Skeletal muscle tissue (tissue), 4 donors: ENCODE results near the gene HNRNPR. TPM values are rescaled to one million over a fixed set of nuclear protein-coding genes. Genes with fewer than 3 reads are reported as not detected.

Source experiments
- H3K27ac ChIP-seq: one replicate; pipeline ENCODE4 v1.7.0; 2013; ENCODE audit warnings: mild to moderate bottlenecking, low read depth, low read length, inconsistent platforms
- H3K27me3 ChIP-seq, 3 donors: one replicate each; pipeline ENCODE4 v1.7.0; 2013; ENCODE audit warnings: low read length in 3 of 3; ENCODE audit not compliant: control insufficient read depth in 3 of 3, insufficient read depth in 3 of 3
- H3K36me3 ChIP-seq, 3 donors: one replicate each; pipeline ENCODE4 v1.7.0; 2013; ENCODE audit warnings: low read length in 3 of 3; ENCODE audit not compliant: control insufficient read depth in 3 of 3, insufficient read depth in 3 of 3
- H3K4me1 ChIP-seq, 3 donors: one replicate each; pipeline ENCODE4 v1.7.0; 2013; ENCODE audit warnings: low read length in 3 of 3, mild to moderate bottlenecking in 3 of 3; ENCODE audit not compliant: control insufficient read depth in 3 of 3, insufficient read depth in 3 of 3
- H3K4me3 ChIP-seq, 3 donors: one replicate each; pipeline ENCODE4 v1.7.0; 2013; ENCODE audit warnings: low read length in 3 of 3
- H3K9ac ChIP-seq, 3 donors: one replicate each; pipeline ENCODE4 v1.7.0; 2013; ENCODE audit warnings: low read length in 3 of 3, mild to moderate bottlenecking in 3 of 3, moderate library complexity in 2 of 3, low read depth in 1 of 3
- H3K9me3 ChIP-seq, 3 donors: one replicate each; pipeline ENCODE4 v1.7.0; 2013; ENCODE audit warnings: low read length in 3 of 3; ENCODE audit not compliant: control insufficient read depth in 3 of 3
- total RNA-seq: library from RNA; depleted of rRNA; stranded (reverse); fragments of >200 nt; gene quantifications from one replicate; pipeline ENCODE4 v1.2.3, GENCODE V29; 2014
- donor health status: Osteomylitis.

HNRNPR gene
- total RNA-seq: 83.5 TPM

GRCh38 chr1:23344111-23344986, at the start of gene HNRNPR:
Gene HNRNPR (minus strand): TSS chr1:23344284. CDS start chr1:23341008, 3,276 bp downstream.
- Histone ChIP-seq H3K27me3 (no peaks in the 10 kb centered on the region), H3K4me3 (peak within 1 kb of the TSS; percentile 77 to 94 (median 86)), H3K27ac (peak within 1 kb of the TSS; percentile 83), H3K9me3 (no peaks in the 10 kb centered on the region), H3K4me1 (peaks cover 21 to 33% (median 31%) of the 10 kb centered on the region in 3 donors), H3K36me3 (no peaks in the 10 kb centered on the region), H3K9ac (peak within 1 kb of the TSS; percentile 83 to 96 (median 91))

GRCh38 chr1:23393706-23394105, 49.6 kb upstream of the HNRNPR start:
- no peak overlapping the region for H3K4me3 ChIP-seq
- H3K36me3 ChIP-seq: peaks cover 15 to 49% (median 24%) of the 10 kb centered on the region in 3 donors
- H3K27ac ChIP-seq: peak overlapping the region; percentile 88
- H3K4me1 ChIP-seq: peaks cover 21 to 43% (median 27%) of the 10 kb centered on the region in 3 donors
- H3K9me3 ChIP-seq: no peaks in the 10 kb centered on the region
- peak overlapping the region in 1 of 3 donors; percentile 40 for H3K9ac ChIP-seq
- H3K27me3 ChIP-seq: no peaks in the 10 kb centered on the region

- Histone ChIP-seq H3K9me3 (no peaks in the 10 kb centered on the region), H3K27me3 (no peaks in the 10 kb centered on the region), H3K4me3 (no peak overlapping the region), H3K36me3 (peaks cover 15 to 49% (median 26%) of the 10 kb centered on the region in 3 donors), H3K27ac (no peak overlapping the region), H3K4me1 (peaks cover 10 to 30% (median 21%) of the 10 kb centered on the region in 3 donors), H3K9ac (no peak overlapping the region)
Observed at GRCh38 chr1:23392125-23392855, 48.2 kb upstream of the HNRNPR start.

- Histone ChIP-seq H3K9me3 (no peaks in the 10 kb centered on the region), H3K36me3 (peaks cover 13 to 42% (median 30%) of the 10 kb centered on the region in 3 donors), H3K27me3 (no peaks in the 10 kb centered on the region), H3K27ac (no peak overlapping the region), H3K4me1 (peaks cover 4 to 22% (median 13%) of the 10 kb centered on the region in 3 donors), H3K4me3 (no peak overlapping the region), H3K9ac (no peak overlapping the region)
Observed at GRCh38 chr1:23389837-23390321, 45.8 kb upstream of the HNRNPR start.

- Histone ChIP-seq H3K27ac (no peak overlapping the region), H3K9me3 (no peaks in the 10 kb centered on the region), H3K4me3 (no peak overlapping the region), H3K27me3 (no peaks in the 10 kb centered on the region), H3K9ac (no peak overlapping the region), H3K36me3 (peaks cover 17 to 40% (median 39%) of the 10 kb centered on the region in 3 donors), H3K4me1 (peaks cover 10 to 17% (median 12%) of the 10 kb centered on the region in 3 donors)
Observed at GRCh38 chr1:23387494-23387893, 43.4 kb upstream of the HNRNPR start.

GRCh38 chr1:23385119-23385621, 41.1 kb upstream of the HNRNPR start:
- Histone ChIP-seq H3K36me3 (peaks cover 22 to 56% (median 48%) of the 10 kb centered on the region in 3 donors), H3K4me3 (no peak overlapping the region), H3K27ac (no peak overlapping the region), H3K9me3 (no peaks in the 10 kb centered on the region), H3K27me3 (no peaks in the 10 kb centered on the region), H3K4me1 (peaks cover 10 to 18% (median 12%) of the 10 kb centered on the region in 3 donors), H3K9ac (no peak overlapping the region)

- Histone ChIP-seq H3K36me3 (peaks cover 22 to 53% (median 46%) of the 10 kb centered on the region in 3 donors), H3K4me1 (peaks cover 10 to 18% (median 12%) of the 10 kb centered on the region in 3 donors), H3K9me3 (no peaks in the 10 kb centered on the region), H3K27me3 (no peaks in the 10 kb centered on the region), H3K27ac (no peak overlapping the region), H3K4me3 (peak overlapping the region in 1 of 3 donors; percentile 22), H3K9ac (no peak overlapping the region)
Observed at GRCh38 chr1:23384312-23385058, 40.4 kb upstream of the HNRNPR start.

GRCh38 chr1:23383577-23384311, 39.7 kb upstream of the HNRNPR start:
- Histone ChIP-seq H3K9ac (no peak overlapping the region), H3K27me3 (no peaks in the 10 kb centered on the region), H3K9me3 (no peaks in the 10 kb centered on the region), H3K4me3 (peak overlapping the region in 1 of 3 donors; percentile 22), H3K36me3 (peaks cover 22 to 53% (median 46%) of the 10 kb centered on the region in 3 donors), H3K27ac (no peak overlapping the region), H3K4me1 (peaks cover 10 to 18% (median 12%) of the 10 kb centered on the region in 3 donors)
